GM19023 (cell line): ENCODE data around the gene SRSF12.
"Not testable (repeated sequence)": the region's sequence is repeated elsewhere in the genome, so short reads cannot be mapped to it uniquely, and the experiment has no call there.

ENCODE experiments used
- ATAC-seq: cut with Tn5 transposase; IDR thresholded peaks from one replicate; pipeline ENCODE4 v1.9.1; 2021; ENCODE audit warnings: mild to moderate bottlenecking, moderate library complexity; ENCODE audit not compliant: unreplicated experiment

Gene SRSF12

GRCh38 chr6:89073840-89074239 is 44.0 kb downstream of the SRSF12 start:
- no peak for ATAC-seq

GRCh38 chr6:89073014-89073620 is 44.8 kb downstream of the SRSF12 start:
- no peak for ATAC-seq

DNA sequence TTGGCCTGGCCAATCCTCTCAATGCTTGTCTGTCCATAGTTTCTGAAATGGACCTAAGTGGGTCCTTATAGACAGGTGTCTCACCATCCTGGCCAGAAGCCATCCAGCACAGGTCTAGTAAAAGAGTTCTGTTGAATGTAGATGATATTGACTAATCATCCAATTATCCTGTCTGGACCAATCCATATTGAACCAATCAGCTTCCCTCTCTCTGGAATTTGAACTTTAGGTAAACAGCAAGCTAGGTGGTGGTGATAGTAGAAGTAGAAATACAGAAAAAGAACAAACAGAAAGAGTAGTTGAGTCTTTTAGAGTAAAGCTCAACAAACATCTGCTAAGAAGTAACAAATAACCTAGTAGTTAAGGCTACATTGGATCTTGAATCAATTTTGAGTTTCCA is 46.8 kb downstream of the SRSF12 start:
- no peak for ATAC-seq

DNA sequence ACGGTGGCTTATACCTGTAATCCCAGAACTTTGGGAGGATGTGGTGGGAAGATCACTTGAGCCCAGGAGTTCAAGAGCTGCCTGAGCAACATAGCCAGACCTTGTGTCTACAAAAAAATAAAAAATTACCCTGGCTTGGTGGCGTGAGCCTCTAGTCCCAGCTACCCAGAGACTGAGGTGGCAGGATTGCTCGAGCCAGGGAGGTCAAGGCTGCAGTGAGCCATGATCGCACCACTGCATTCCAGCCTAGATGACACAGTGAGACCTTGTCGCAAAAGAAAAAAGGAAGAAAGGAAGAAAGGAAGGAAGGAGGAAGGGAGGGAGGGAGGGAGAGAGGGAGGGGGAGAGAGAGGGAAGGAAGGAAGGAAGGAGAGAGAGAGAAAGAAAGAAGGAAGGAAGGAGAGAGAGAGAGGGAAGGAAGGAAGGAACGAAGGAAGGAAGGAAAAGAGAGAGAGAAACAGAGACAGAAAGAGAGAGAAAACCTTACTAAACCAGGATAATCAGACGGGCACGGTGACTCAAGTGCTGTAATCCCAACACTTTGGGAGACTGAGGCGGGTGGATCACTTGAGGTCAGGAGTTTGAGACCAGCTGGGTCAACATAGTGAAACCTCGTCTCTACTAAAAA is 48.2 kb downstream of the SRSF12 start:
- no peak for ATAC-seq

- ATAC-seq, result no peak
These were observed 49.2 kb downstream of the SRSF12 start for GRCh38 chr6:89068695-89069094.

DNA sequence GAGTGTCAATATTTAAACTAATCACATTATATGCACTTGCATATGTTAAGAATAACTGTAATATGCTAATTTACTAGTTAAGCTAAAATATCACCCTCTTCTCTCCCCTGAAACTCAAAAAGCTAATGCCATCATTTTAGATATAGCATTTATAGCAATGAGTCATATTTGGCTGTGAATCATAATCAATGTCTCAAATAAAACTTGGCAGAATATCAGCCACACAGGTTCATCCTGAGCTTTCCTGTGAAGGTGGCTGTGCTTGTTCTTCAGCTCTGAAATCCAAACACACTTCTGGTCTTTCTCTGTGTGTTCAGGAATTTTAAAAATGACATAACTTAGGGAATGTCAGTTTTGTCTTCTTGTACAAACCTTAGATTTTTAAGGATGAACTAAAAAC is 50.1 kb downstream of the SRSF12 start:
- no peak for ATAC-seq

DNA sequence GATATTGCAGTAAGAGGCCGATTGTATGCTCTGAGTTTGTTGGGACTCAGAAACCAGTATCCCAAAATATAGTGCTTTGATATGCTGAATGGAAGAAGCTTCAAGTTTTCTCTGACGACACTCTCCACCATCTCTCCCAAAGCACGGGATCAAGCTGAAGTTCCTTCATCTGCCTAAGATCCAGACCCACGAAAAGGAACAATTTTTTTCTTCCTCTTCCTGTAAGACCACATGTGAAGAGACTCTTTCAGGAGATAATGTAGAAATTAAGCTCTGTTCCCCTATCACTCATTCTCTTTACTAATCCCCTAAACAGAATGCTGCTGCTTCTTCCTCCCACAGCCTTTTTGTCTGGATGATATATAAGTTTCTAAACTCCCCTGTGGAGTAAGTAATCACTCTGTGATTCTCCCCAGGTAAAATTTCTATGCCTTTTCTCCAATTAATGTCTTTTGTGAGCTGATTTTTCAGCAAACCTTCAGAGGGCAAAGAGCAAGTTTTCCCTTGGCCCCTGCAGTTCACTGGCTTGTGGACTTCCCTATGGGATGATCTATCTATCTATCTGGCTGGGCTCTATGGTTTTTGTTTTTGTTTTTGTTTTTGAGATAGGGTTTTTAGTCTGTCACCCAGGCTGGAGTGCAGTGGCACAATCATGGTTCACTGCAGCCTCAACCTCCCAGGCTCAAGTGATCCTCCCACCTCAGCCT is 50.8 kb downstream of the SRSF12 start:
- ATAC-seq, result no peak

DNA sequence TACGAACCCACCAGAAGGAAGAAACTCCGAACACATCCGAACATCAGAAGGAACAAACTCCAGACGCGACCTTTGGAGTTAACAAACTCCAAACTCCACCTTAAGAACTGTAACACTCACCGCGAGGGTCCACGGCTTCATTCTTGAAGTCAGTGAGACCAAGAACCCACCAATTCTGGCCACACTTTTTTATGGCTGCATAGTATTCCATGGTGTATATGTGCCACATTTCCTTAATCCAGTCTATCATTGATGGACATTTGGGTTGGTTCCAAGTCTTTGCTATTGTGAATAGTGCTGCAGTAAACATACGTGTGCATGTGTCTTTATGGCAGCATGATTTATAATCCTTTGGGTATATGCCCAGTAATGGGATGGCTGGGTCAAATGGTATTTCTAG is 51.8 kb downstream of the SRSF12 start:
- not testable (repeated sequence) for ATAC-seq

- not testable (repeated sequence) for ATAC-seq
These were observed 52.9 kb downstream of the SRSF12 start for GRCh38 chr6:89064931-89065330.

DNA sequence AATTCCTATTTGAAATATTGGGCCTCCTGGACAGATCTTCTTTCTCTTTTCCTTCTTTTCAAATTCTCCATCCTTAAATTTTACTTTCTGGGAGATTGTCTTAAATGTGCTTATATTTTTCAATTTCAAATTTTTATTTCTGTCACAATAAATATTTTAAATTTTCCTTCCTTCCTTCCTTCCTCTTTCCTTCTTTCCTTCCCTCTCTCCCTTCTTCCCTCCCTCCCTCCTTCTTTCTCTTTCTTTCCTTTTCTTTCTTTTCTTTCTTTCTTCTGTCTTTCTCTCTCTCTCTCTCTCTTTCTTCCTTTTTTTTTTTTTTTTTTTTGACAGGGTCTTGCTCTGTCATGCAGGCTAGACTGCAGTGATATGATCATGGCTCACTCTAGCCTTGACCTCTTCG is 54.0 kb downstream of the SRSF12 start:
- no peak for ATAC-seq

DNA sequence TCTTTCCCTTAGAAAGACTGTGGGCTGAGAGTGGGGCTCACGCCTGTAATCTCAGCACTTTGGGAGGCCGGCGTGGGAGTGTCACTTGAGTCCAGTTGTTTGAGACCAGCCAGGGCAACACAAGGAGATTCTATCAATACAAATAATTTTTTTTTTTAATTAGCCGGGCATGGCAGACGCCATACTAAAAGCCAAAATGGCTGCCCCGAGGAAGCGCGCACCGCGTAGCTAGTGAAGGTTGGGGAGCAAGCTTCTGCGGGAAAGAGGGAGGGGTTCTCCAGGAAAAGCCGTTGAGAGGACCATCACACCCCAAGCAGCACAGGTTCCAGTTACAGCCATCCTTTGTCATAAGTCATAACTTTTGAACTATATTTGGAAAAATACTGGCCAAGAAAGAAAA is 58.6 kb downstream of the SRSF12 start:
- no peak for ATAC-seq

DNA sequence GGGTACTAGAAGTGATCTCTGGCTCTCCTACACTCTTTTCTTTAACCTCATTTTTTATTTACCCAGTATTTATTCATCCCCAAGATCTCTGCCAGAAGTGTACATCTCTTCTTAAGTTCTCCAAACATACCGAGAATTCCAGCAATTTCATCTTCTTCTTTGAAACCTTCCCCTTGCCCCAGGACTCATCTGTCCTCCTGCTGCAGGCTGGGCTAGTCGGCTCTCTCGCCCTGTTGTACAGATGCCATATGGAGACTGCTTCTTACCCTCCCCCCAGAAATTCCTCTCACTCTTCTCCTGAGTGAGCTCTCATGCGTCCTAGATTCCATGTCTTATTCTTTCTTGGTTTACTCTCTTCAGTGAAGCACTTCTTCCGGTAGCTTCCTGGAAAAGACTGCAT is 59.2 kb downstream of the SRSF12 start:
- ATAC-seq, result no peak

- no peak for ATAC-seq
These were observed 60.1 kb downstream of the SRSF12 start for GRCh38 chr6:89057759-89058158.

DNA sequence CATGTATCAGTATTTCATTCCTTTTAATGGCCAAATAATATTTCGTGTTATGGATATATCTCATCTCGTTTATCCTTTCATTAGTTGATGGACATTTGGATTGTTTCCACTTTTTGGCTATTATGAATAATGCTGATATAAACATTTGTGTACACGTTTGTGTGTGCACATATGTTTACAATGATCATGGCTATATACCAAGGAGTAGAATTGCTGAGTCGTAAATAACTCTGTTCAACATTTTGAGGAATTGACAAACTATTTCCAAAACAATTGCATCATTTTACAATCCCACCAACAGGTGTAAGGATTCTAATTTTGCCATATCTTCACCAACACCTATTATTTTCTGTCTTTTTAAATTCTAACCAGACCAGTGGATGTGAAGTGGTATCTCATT is 63.7 kb downstream of the SRSF12 start:
- no peak for ATAC-seq

GRCh38 chr6:89051676-89052075 is 66.2 kb downstream of the SRSF12 start:
- ATAC-seq, result no peak

GRCh38 chr6:89050697-89051096 is 67.2 kb downstream of the SRSF12 start:
- ATAC-seq, result no peak

DNA sequence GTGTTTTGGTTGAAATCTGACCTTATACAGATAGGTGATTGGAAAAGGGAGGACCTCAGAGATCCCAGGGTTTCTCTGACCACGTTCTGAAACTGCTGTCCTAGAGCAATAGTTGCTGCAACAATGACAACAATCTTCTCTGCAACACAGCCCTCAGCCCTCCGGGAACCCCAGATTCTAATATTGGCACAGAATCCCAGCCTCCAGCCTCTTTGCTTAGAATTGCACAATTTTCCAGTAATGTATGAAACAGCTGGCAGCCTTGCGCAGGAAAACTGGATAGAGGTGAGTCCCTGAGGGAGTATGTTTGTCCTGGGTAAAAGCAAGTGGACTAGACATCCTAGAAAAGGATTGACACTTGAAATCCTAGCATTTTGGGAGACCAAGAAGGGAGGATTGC is 67.7 kb downstream of the SRSF12 start:
- ATAC-seq, result no peak

DNA sequence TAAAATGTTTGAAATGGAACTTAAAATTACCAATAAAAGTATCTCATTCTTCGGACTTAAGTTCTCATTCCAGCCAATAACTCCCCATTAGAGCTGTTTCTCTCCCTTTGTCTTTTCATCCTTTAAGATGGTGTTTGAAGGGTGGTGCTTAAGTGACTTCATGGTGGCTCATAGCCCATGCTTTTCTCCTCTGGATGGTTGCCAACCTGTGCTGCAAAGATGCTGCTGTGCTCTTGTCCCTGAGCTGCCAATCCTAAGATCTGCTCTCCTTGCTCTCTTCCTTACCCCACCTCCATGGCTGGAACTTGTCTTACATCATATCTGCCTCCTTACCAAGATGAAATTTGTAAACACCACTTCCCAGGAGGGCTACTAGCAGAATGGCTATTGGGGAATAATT is 68.9 kb downstream of the SRSF12 start:
- ATAC-seq, result no peak

DNA sequence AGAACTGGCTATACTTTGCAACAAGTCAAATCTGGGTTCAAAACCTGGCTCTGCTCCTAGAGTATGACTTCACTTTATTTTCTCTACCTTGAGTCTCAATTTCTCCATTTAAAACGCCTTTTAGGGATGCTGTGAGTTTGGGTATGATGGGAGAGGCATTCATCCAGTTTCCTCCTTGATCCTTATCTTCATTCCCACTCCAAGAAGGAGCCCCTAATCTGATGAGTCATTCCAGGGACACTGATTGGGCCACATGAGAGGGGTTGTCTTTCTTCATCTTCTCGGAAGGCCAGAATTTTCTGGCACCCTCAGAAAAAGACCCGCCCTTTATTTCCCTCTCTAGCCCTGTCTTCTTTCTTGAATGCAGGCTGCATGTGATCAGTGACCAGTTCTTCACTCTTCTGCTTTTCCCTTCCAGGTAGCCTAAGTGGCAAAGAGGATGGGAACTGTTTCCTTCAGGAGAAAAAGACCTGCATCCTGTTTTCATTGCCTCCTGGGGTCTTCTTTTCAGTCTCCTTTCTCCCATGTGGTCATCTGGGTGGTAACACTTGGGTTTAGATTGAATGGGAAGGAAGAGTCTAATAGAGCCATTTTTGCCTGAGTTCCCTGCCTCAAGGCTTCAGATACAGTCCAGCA is 69.5 kb downstream of the SRSF12 start:
- ATAC-seq, result no peak

DNA sequence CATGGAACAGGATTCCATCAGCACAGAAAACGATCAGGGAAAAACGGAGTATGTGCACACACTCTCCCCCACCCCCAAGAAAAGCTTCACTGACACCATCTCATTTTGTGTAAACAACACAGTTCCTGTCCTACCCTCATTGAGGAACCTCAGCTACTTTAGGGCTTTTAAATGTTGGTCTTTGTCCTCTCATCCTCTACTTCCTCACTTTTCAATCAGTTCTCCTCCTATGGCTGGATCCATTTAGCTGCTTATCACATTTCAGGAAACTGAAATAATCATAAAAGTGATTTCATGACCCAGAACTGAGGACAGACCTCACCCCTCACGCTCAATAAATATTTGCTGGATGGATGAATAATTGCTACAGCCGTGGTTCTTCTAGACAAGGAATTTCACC is 70.4 kb downstream of the SRSF12 start:
- ATAC-seq, result no peak
